Central memory CD4-positive, alpha-beta T cell (primary cell): ENCODE data around the gene MCUR1.
"Not testable (repeated sequence)": the region's sequence is repeated elsewhere in the genome, so short reads cannot be mapped to it uniquely, and the experiment has no call there.

Experiments
- DNase-seq: peaks from one replicate; pipeline ENCODE4 v3.0.0; 2022

MCUR1 gene

DNA sequence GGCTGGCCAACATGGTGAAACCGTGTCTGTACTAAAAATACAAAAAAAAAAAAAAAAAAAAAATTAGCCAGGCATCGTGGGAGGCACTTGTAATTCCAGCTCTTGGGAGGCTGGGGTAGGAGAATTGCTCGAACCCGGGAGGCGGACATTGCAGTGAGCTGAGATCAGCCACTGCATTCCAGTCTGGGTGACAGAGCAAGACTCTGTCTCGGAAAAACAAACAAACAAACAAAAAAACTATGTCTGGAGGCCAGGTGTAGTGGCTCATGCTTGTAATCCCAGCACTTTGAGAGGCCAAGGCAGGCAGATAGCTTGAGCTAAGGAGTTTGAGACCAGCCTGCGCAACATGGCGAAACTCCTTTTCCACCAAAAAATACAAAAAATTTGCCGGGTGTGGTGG lies 38.9 kb downstream of the MCUR1 start:
- not testable (repeated sequence) for DNase-seq

DNA sequence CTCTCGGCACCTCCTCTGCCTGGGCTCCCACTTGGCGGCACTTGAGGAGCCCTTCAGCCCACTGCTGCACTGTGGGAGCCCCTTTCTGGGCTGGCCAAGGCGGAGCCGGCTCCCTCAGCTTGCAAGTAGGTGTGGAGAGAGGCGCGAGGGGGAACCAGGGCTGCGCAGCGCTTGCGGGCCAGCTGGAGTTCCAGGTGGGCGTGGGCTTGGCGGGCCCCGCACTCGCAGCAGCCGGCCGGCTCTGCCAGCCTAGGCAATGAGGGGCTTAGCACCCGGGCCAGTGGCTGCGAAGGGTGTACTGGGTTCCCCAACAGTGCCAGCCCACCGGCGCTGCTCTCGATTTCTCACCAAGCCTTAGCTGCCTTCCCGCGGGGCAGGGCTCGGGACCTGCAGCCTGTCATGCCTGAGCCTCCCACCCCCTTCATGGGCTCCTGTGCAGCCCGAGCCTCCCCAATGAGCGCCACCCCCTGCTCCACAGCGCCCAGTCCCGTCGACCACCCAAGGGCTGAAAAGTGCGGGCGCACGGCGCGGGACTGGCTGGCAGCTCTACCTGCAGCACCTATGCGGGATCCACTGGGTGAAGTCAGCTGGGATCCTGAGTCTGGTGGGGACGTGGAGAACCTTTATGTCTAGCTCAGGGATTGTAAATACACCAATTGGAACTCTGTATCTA lies 41.9 kb downstream of the MCUR1 start:
- not testable (repeated sequence) for DNase-seq

DNA sequence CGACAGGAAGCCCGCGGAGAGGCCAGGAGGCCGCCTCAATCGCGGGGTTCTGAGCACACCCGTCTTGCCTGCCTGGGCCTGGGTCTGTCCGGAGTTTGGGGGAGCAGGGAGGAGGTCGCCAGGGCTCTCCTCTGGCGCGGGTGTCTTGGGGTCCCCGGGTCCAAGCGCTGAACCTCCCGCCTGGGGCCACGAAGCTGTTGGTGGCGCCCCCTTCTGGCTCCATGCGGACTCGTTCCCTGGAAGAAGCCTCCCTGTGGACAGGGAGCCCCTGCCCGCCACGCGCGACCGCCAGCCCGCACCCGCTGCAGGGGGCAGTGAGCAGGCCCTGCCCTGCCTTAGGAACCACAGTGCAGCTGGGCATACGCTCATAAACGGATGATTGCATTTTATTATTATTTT lies 44.7 kb downstream of the MCUR1 start:
- DNase-seq: no peak

DNA sequence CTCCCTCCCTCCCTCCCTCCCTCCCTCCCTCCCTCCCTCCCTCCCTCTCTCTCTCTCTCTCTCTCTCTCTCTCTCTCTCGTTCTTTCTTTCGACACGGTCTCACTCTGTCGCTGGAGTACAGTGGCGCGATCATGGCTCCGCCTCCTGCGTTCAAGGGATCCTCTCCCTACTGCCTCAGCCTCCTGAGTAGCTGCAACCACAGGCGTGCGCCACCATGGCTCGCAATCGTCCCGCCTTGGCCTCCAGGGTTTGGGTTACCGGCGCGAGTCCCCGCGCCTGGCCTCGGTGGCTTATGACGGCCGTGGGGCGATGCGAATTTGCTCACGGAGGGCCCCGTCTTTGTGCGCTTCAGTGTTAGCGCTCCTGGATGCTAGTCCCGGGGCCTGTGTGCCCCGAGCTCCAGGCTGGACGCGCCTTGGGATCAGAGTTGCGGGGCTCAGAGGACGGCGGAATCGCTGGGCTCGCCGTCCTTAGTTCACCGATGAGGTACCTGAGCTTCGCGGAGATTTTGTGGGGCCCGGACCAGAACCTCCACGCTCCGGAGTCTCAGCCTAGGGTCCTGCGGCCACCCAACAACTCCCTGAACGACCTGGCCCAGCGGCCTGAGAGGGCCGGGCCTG lies 45.2 kb downstream of the MCUR1 start:
- DNase-seq: no peak

DNA sequence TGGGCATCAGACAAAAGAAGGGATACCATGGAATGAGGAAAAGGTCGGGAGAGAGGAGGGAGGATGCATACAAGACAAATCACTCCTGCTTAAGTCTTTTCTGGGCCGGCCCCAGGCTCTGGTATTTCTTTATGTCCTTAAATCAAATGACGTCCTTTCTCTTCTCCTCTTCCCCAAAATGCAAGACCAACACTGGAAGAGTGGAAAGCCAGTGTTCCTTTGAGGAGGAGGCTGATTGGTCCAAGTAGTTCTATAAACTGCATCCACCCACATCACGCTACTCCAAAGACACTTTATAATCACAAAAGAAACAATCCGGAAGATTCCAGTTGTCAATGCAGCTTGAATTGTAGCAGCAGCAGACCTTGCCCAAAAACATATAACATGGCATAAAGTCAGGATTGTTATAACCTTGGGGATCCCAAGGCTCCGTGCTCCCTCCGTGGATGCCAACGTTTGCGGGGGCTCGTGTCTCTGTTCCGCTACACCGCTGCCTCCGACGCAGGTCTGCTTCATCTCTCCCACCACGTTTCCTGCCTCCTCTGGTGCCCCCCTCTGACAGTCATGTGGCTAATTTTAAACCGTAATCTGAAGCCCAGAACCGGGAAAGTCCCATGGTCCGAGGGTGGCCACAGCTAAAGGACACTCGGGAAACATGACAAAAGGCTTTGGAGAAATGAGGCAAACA lies 47.1 kb downstream of the MCUR1 start:
- DNase-seq: peak; percentile 24

DNA sequence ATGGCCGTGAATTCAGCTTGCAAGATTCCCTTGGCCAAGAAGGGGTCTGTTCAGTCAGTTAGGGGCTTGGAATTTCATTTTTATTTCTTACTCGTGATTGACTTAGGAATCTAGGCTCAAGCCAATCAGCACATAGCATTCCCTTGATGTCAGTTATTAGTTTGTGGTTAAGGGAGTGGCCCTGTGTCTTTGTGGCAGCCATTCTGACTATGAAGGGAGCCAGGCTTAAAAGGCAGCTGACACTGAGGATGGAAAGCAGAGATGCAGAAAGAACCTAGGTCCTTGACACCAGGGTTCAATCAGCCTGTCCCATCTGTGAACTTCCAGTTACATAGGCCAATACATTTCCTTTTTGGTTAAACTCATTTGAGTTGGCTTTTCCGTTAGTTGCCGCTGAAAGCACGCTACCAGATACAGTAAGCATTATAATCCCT lies 48.1 kb downstream of the MCUR1 start:
- DNase-seq: no peak

DNA sequence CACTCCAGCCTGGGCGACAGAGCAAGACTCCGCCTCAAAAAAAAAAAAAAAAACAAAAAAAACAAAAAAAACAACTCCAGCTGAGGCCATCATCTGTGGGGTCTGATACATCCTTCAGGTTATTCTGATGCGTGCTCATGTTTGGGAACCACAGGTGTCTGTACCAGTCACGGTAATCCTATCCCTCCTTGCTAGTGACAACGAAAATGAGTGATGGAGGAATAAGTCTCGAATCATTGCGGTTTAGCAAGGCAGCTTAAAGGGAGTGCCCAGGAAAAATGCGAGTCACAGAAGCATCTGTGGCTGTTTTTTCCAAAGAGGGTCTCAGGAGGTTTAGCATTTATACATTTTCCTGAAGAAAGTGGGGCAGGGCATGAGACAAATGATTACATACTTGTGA lies 48.8 kb downstream of the MCUR1 start:
- DNase-seq: no peak

DNA sequence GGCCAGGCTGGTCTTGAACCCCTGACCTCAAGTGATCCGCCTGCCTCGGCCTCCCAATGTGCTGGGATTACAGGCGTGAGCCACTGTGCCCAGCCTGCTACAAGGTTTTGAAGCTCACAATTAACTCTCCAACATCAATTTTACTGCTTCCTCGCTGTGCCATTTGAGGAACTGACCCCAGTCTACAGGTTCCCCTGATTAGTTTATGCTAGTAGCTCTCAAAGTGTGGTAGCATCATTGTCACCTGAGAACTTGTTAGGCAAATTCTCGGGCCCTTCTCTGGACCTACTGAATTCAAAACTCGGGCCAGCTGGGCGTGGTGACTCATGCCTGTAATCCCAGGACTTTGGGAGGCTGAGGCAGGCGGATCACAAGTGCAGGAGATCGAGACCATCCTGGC lies 49.4 kb downstream of the MCUR1 start:
- DNase-seq: no peak

DNA sequence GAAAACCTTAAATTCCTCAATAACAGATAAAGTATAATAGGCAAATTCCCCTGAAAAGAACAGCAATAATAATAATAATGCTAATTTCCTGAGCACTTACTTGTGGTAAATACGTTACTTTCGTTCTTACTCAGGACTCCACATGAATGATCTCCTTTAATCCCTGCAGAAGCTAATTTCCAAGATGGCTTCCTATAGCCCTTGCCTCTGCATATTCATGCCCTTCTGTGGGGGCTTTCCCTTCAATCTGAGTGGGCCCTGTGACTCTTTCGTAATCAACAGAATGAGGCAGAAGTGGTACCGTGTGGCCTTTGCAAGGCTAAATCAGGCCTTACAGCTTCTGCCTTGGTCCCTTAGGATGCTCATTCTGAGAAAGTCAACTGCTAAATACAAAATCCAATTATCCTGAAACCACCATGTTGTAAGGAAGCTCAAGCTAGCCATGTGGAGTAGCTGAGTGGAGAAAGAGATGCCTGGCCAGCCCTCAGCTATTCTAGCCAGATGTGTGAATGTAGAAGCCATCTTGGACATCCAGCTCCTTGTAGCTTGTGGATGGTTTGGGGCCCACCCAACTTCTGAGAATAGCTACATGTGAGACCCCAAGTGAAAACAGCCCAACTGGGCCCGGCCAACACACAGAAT lies 50.5 kb downstream of the MCUR1 start:
- DNase-seq: no peak

DNA sequence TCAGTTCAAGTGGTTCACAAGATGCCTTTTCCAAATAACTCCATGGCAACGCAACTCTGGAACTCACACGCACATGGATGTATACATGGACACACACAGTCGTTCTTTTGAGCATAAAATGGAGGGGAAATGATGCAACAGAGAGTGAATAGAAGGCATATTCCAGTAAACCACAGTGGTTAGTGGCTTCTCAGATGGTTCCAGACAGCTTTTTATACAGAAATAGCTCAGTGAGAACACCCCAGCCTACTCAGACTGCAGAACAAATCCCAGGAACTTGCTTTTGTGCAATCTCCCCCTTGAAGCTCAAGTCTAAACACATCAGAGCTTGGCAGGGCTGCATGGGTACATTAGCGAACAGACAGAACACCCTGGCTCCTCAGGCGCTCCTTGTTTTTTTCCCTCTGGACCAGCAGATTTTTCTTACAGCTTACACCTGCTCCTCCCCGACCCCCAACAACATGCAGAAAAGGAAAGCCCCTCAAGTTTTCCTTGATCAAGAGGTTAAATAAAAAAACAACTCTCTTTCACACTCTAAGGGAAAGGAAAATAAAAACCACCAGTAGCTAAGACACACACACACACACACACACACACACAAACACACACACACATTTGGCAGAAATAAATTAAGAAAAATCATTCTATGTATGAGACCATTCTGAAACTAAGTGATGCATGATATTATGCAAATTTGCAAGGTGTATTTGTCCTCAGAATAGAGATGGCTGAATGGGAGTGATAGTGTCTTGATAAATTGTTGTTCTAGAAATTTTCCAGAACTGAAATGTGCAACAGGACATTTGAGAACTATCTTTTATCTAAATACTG lies 51.5 kb downstream of the MCUR1 start:
- peak; percentile 31 for DNase-seq

DNA sequence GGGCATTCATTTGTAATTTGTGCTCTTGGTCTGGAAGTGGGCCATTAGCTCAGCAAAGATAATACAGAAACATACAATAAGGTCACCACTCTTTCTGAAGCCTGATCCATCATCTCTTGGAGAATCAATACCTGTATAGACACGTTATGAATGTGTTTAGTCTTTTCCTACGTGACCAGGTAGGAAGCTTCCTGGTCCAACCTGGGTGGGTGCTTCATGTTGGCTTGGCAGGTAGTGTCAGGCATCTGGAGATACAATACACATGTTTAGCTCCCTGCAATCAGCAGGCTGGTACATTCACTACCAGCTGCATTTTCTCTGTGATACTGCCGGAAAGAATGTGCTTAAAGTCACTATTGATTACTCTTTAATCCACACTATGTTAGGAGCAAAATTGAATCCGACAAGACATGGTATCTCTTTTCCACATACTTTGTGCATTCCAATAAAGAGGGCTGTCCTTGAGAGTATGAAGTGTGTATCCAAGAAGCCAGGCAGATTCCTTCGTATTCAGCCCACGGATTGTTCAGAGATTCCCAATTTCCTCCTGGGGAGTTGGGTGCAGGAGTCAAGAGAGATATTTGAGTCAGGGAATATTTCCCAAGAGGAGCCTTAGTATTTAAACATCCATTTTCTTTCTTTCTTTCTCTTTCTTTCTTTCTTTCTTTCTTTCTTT lies 52.9 kb downstream of the MCUR1 start:
- no peak for DNase-seq

DNA sequence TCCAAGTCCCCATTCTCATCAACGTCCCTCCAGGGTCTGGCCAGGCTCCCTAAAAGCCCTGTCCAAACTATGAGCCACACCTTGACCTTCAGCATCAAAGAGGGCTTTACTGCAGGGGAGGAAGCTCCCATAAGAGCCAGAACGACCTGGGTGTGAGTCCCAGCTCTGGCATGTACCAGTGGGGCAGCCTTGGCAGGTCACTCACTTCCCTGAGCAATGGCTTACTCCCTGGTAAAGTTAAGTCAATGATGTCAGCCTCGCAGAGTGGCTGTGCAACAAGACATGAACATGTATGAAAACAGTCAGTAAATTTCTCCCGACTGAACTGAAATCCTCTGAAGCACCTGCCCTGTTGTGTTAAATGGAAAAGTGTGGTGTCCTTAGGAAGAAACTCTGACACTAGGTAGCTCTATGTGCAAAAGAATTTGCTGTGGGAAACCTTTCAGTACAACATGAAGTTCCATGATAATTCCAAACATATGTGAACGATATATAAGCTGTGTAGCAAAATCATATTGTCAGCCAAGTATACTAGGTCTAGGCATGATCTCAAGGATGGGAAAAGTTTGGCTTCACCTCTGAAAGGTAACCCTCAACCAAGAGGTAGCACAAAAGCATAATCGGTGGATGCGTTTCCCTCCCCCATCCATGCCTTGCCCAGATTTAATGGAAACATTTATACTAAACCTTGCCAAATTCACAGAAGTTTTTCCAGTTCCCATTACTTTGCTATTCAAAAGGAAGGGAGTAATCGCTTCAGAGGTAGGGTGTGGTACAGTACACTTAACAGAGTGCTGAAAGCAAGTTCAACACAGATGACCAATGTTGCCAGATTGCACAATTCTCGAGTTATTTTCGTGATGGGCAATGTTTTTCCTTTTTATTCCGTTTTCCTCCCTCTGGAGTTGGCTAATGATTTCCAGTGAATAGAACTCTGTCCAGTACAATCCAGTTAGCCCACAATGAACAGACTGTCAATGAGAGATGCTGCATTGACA lies 53.8 kb downstream of the MCUR1 start:
- DNase-seq: no peak

DNA sequence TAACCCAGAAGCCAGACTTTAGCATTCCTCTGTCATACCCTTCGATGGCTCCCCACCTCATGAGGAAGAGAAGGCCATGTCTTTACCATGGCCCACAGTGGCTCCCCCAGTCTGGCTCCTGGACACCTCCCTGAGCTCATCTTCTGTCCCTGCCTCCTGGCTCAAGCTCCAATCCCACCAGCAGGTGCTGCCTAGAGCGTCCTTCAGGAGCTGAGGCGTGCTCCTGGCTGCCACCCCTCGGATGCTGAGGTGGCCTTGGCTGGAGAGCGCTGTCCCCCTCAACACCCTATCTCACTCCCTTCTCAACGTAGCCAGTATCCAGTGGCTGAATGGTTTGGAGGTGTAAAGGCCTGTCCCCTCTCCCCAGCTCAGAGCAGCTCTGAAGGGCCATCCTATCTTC lies 55.3 kb downstream of the MCUR1 start:
- DNase-seq: no peak

DNA sequence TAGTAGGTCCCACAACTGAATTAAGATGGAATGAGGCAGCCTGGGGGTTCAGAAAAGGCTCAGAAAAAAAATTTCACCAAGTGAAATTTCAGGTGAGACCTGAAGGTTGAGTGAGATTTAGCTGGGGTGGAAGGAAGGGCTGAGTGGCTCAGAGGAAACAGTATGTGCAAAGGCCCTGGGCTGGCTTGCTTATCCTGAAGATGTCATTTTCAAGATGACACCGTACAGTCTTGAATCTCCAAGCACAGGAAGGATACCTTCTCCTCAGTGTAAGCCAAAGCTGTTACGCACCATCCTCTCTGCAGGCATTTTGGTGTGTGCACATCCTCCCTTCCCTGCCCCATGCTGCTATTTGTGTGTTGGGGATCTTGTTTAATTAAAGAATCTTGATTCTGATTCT lies 59.7 kb downstream of the MCUR1 start:
- DNase-seq: no peak

DNA sequence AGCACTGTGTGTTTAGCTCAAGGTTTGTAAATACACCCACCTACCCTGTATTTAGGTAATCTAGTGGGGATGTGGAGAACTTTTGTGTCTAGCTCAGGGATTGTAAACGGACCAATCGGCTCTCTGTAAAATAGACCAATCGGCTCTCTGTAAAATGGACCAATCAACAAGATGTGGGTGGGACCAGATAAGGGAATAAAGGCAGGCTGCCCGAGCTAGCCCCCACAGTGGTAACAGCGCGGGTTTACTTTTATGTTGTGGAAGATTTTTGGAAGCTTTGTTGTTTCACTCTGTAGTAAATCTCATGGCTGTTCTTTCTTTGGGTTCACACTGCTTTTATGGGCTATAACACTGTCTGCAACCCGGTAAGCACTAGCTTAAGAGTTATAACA lies 70.6 kb downstream of the MCUR1 start:
- DNase-seq: no peak

DNA sequence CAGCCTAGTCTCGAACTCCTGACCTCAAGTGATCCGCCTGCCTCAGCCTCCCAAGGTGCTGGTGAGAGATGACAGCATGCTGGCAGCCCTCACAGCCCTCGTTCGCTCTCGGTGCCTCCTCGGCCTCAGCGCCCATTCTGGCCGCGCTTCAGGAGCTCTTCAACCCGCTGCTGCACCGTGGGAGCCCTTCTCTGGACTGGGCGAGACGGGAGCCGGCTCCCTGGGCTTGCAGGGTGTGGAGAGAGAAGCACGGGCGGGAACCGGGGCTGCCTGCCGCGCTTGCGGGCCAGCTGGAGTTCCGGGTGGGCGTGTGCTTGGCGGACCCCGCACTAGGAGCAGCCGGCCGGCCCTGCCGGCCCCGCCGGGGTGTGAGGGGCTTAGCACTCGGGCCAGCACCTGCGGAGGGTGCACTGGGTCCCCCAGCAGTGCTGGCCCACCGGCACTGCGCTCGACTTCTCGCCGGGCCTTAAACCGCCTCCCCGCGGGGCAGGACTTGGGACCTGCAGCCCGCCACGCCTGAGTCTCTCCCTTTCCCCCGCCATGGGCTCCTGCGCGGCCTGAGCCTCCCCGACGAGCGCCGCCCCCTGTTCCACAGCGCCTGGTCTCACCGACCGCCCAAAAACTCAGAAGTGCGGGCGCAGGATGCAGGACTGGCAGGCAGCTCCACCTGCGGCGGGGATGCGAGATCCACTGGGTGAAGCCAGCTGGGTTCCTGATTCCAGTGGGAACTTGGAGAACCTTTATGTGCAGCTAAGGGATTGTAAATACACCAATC lies 71.2 kb downstream of the MCUR1 start:
- DNase-seq: no peak

DNA sequence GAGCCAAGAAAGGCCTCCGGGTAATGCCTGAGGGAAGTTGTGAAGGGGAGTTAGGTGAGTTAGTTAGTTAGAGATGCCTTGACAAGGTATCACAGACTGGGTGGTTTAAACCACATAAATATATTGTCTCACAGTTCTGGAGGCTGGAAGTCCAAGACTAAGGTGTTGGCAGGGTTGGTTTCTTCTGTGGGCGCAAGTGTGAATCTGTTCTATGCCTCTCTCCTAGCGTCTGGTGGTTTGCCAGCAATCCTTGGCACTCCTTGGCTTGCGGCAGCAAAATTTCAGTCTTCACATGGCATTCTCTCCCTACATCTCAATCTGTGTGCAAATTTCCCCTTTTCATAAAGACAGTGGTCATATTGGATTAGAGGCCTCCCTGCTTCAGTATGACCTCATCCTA lies 73.0 kb downstream of the MCUR1 start:
- no peak for DNase-seq
